ENCODE measurements around the gene TIFAB. TPM values are rescaled to one million over a fixed set of nuclear protein-coding genes. Genes with fewer than 3 reads are reported as not detected.

The TIFAB gene
- total and polyA plus RNA-seq, 4 donors, result 0.24 TPM; not detected in 3

DNA sequence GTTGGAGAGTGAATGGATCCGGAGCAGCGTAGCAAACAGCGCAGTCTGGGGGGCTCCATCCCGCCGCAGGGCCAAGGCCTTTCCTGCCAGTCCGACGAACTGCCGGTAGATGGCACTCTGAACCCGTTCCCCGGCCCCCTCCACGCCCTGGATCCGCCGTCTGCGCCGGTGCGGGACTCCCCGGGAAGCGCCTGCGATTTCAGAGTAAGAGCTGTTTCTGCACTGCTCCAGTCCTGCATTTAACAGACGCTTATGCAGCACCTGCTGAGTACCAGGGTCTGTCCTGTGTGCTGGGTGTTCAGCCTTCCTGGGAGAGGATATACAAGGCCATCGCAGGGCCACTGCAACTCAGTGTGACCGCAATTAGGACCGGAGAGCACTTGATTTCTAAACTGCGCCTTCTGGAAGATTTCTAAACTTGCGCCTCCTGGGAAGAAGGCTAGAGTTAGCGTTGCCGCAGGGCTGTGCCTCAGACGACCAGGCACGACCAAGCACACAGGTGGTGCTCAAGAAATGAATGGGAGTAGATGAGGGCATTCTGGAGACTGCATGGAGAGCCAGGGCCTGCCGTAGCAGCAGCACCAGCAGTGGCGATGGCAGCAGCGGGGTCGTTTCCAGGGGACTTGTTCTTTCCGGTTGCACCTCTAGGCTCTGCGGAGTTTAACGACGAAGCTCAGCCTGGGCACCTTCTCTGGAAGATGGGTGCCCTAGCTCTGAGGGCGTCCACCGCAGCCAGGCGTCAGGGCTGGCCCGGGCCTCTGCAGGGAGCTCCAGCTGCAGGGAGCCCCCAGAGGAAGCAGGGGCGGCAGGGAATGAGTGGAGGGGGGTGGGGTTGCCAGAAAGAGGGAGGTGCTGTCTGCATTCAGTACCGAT lies 14.3 kb upstream of the TIFAB start:
- no peak overlapping the region for H3K27ac ChIP-seq (ENCODE audit: low read depth in 1 of 2, low read length in 2 of 2)
- ATAC-seq (ENCODE audit: low FRiP score) (peak; percentile 87), DNase-seq (peak; percentile 85 to 94)
- WGBS, 2 donors, result 9 to 12% methylated on average over 43 of the region's 43 CpGs
- H3K36me3 ChIP-seq (ENCODE audit: control insufficient read depth in 1 of 2, insufficient read depth in 2 of 2, low read length in 1 of 2), result no peaks in the 10 kb centered on the region
- no peaks in the 10 kb centered on the region for H3K4me1 ChIP-seq (ENCODE audit: control insufficient read depth in 1 of 2, insufficient read depth in 2 of 2, low read length in 2 of 2)
- H3K9me3 ChIP-seq (ENCODE audit: control insufficient read depth, low read length), result no peaks in the 10 kb centered on the region
- H3K4me3 ChIP-seq (ENCODE audit: low read length in 2 of 2), result no peak overlapping the region
- intact Hi-C loops (cut with DNase I), result loop anchor here (1.0 to 2.0 kb wide), 2 partner anchors 86 kb away; no protein-coding TSS in a partner anchor
- H3K27me3 ChIP-seq (ENCODE audit: control insufficient read depth in 1 of 2, insufficient read depth in 2 of 2, low read length in 1 of 2), result no peaks in the 10 kb centered on the region

DNA sequence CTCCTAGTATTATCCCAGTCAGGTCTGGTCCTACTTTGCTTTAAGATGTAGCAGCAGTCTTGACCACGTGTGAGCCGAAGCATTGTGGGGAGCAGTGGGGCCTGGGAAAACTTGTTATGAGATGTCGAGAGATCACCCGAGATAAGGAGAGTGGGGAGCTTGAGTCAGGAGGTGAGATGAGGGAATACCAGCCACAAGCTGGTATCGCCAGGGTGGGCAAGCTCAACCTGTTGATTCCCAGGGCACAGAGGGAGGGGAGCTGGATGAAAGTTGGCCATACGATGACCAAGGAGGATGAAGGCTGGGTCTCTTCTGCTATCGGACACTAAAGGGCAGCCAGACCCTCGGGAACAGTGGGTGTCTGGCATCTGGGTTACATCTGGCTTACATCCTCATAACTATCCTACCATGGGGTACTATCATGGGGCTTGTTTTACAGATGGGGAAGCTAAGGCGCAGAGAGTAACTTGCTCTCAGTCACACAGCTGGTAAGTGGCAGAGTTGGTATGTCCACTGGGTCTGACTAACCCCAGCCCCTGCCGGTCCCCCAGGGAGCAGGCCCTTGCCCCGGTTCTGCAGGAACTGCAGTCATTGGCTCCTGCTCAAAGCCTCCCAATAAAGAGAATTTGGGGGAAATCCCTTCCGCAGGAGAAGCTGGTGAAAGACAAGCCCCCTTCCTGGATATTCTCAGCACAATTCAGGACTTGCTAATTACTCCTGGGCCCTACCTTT lies 13.4 kb upstream of the TIFAB start:
- no peak overlapping the region for H3K4me3 ChIP-seq (ENCODE audit: low read length in 2 of 2)
- no peaks in the 10 kb centered on the region for H3K36me3 ChIP-seq (ENCODE audit: control insufficient read depth in 1 of 2, insufficient read depth in 2 of 2, low read length in 1 of 2)
- H3K9me3 ChIP-seq (ENCODE audit: control insufficient read depth, low read length), result no peaks in the 10 kb centered on the region
- no peaks in the 10 kb centered on the region for H3K27me3 ChIP-seq (ENCODE audit: control insufficient read depth in 1 of 2, insufficient read depth in 2 of 2, low read length in 1 of 2)
- no peak overlapping the region for H3K27ac ChIP-seq (ENCODE audit: low read depth in 1 of 2, low read length in 2 of 2)
- intact Hi-C loops (cut with DNase I), result loop anchor here (1.0 to 2.0 kb wide), 2 partner anchors 87 kb away; no protein-coding TSS in a partner anchor
- ATAC-seq (ENCODE audit: low FRiP score) (no peak), DNase-seq (peak; percentile 9 to 50)
- 55 to 61% methylated on average over 12 of the region's 12 CpGs for WGBS, 2 donors
- no peaks in the 10 kb centered on the region for H3K4me1 ChIP-seq (ENCODE audit: control insufficient read depth in 1 of 2, insufficient read depth in 2 of 2, low read length in 2 of 2)

DNA sequence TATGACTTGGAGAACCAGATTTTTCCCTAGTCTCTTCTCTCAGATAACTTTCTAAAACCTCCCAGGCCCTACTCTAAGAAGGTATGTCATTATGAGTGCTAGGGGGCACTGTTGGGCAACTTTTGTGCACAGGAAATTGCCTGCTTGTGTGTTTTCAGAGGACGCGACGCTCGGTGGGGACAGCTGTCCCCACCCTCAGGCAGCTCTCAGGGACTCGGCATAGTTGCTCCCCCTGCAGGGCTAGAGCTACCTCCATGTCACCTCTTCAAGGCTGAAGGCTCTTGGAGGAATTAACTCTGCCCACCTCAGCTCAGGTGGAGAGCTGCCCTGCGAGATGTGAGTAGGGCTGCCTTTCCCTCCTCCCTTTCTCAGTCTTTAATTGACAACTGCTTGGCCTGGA lies 10.2 kb upstream of the TIFAB start:
- Histone ChIP-seq H3K27me3 (ENCODE audit: control insufficient read depth in 1 of 2, insufficient read depth in 2 of 2, low read length in 1 of 2) (no peaks in the 10 kb centered on the region), H3K9me3 (ENCODE audit: control insufficient read depth, low read length) (no peaks in the 10 kb centered on the region), H3K27ac (ENCODE audit: low read depth in 1 of 2, low read length in 2 of 2) (no peak overlapping the region), H3K36me3 (ENCODE audit: control insufficient read depth in 1 of 2, insufficient read depth in 2 of 2, low read length in 1 of 2) (no peaks in the 10 kb centered on the region), H3K4me1 (ENCODE audit: control insufficient read depth in 1 of 2, insufficient read depth in 2 of 2, low read length in 2 of 2) (peaks cover 0 to 7% of the 10 kb centered on the region in 2 donors), H3K4me3 (ENCODE audit: low read length in 2 of 2) (no peak overlapping the region)
- WGBS, 2 donors, result 14 to 16% methylated on average over 6 of the region's 6 CpGs
- intact Hi-C loops (cut with DNase I), result loop anchor here in 1 of 2 donors (5.0 kb wide), 1 partner anchor 370 kb away; the partner anchor contains the start of gene SLC25A48
- no peak for ATAC-seq (ENCODE audit: low FRiP score)
- peak; percentile 35 to 49 for DNase-seq

DNA sequence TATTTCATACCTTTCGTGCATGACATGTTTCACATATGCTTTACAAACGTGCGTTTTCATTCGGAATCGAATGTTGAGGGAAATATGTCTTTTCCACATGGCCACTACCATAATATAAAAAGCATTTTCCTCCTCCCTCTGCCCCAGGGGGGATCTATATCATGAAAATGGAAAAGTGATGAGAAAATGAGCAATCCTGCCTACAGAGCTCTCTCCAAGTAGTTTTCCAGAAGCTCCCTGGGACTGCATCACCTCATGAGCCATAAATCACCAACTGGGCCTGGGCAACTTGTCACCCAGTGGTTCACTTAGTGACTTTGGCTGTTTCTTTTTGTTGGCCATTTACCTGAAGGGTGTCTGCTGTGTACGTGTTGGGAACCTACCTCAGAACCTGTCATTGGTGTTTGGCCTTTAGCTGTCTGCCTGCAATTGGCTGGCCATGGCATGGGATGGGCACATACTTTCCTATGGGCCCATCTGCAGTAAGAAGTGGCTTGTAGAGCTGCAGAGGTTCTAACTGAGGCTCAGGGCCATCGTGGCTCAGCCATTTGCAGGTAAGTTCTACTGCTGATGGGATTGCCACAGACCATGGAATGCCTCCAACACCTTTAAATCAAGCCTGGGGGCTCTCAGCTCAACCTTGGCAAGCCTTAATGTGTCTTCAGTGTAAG lies 9.5 kb upstream of the TIFAB start:
- H3K27me3 ChIP-seq (ENCODE audit: control insufficient read depth in 1 of 2, insufficient read depth in 2 of 2, low read length in 1 of 2), result no peaks in the 10 kb centered on the region
- DNase-seq, result peak; percentile 16 to 36
- H3K4me3 ChIP-seq (ENCODE audit: low read length in 2 of 2), result no peak overlapping the region
- no peaks in the 10 kb centered on the region for H3K9me3 ChIP-seq (ENCODE audit: control insufficient read depth, low read length)
- WGBS, 2 donors, result 79% methylated on average over 7 of the region's 7 CpGs
- peaks cover 0 to 7% of the 10 kb centered on the region in 2 donors for H3K4me1 ChIP-seq (ENCODE audit: control insufficient read depth in 1 of 2, insufficient read depth in 2 of 2, low read length in 2 of 2)
- ATAC-seq (ENCODE audit: low FRiP score), result no peak
- intact Hi-C loops (cut with DNase I), result loop anchor here in 1 of 2 donors (5.0 kb wide), 1 partner anchor 371 kb away; the partner anchor contains the start of gene SLC25A48
- H3K27ac ChIP-seq (ENCODE audit: low read depth in 1 of 2, low read length in 2 of 2), result no peak overlapping the region
- no peaks in the 10 kb centered on the region for H3K36me3 ChIP-seq (ENCODE audit: control insufficient read depth in 1 of 2, insufficient read depth in 2 of 2, low read length in 1 of 2)

DNA sequence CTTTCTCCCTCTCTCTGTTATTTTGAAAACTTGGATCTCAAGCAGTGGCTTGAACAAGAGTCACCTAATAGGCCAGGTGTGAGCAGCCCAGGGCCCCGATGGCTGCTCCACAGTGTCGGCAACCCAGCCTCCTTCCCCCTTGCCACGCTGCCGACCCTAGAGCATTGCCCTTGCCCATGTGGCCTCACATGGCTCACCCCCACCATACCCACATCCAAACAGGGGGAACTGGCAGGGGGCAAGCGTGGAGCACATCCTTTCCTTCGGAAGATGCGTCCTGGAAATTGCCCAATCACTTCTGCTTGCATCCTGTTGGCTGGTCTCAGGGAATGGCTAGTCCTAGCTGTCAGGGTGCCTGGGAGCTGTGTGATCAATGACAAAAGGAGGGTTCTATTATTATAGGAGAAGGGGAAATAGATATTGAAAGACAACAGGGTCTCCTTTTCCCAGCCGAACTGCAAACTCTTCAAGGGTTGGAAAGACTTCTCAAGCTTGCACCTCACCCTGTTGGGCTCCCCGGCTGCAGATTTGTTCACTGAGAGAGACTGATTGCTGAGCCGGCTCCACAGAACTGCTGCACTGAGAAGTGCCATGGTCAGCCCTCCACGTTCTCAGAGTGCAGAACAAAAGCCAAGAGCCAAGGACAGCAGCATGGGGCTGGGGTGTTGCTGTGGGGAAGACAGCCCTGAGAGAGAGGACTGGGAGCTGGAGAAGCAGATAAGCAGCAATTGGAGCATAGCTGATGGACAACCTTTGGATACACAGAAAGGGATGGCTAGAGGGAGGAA lies 8.3 kb upstream of the TIFAB start:
- Histone ChIP-seq H3K27me3 (ENCODE audit: control insufficient read depth in 1 of 2, insufficient read depth in 2 of 2, low read length in 1 of 2) (no peaks in the 10 kb centered on the region), H3K4me3 (ENCODE audit: low read length in 2 of 2) (no peak overlapping the region), H3K4me1 (ENCODE audit: control insufficient read depth in 1 of 2, insufficient read depth in 2 of 2, low read length in 2 of 2) (peaks cover 0 to 7% of the 10 kb centered on the region in 2 donors), H3K9me3 (ENCODE audit: control insufficient read depth, low read length) (no peaks in the 10 kb centered on the region), H3K27ac (ENCODE audit: low read depth in 1 of 2, low read length in 2 of 2) (no peak overlapping the region), H3K36me3 (ENCODE audit: control insufficient read depth in 1 of 2, insufficient read depth in 2 of 2, low read length in 1 of 2) (no peaks in the 10 kb centered on the region)
- ATAC-seq (ENCODE audit: low FRiP score) (no peak), DNase-seq (peak; percentile 24 to 42)
- WGBS, 2 donors, result 69 to 70% methylated on average over 11 of the region's 11 CpGs
- intact Hi-C loops (cut with DNase I), result loop anchor here in 1 of 2 donors (5.0 kb wide), 1 partner anchor 372 kb away; the partner anchor contains the start of gene SLC25A48

DNA sequence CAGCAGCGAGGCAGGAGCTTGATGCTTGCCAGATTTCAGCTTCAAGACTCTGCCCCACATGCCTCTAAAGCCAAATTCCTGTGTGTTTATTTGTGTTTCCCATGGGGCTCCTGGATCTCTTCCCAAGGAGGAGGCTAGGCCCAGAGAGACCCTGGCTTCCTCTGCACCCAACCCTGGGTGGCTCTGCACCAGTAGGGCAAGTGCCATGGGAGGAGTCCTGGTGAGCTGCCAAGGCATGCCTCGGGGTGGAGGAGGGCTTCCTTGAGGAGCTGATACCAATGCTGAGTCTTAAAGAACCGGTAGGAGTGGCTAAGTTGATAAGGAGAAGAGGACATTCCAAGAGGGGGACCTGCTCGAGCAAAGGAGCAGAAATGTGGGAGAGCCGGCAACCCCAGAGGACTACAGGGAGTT lies 6.8 kb upstream of the TIFAB start:
- peaks cover 0 to 7% of the 10 kb centered on the region in 2 donors for H3K4me1 ChIP-seq (ENCODE audit: control insufficient read depth in 1 of 2, insufficient read depth in 2 of 2, low read length in 2 of 2)
- intact Hi-C loops (cut with DNase I), result no loop called here
- H3K4me3 ChIP-seq (ENCODE audit: low read length in 2 of 2), result no peak overlapping the region
- WGBS, 2 donors, result 2 to 4% methylated on average over 5 of the region's 5 CpGs
- no peaks in the 10 kb centered on the region for H3K27me3 ChIP-seq (ENCODE audit: control insufficient read depth in 1 of 2, insufficient read depth in 2 of 2, low read length in 1 of 2)
- no peak overlapping the region for H3K27ac ChIP-seq (ENCODE audit: low read depth in 1 of 2, low read length in 2 of 2)
- ATAC-seq (ENCODE audit: low FRiP score), result peak; percentile 49
- peak; percentile 75 to 81 for DNase-seq
- H3K36me3 ChIP-seq (ENCODE audit: control insufficient read depth in 1 of 2, insufficient read depth in 2 of 2, low read length in 1 of 2), result no peaks in the 10 kb centered on the region
- no peaks in the 10 kb centered on the region for H3K9me3 ChIP-seq (ENCODE audit: control insufficient read depth, low read length)

DNA sequence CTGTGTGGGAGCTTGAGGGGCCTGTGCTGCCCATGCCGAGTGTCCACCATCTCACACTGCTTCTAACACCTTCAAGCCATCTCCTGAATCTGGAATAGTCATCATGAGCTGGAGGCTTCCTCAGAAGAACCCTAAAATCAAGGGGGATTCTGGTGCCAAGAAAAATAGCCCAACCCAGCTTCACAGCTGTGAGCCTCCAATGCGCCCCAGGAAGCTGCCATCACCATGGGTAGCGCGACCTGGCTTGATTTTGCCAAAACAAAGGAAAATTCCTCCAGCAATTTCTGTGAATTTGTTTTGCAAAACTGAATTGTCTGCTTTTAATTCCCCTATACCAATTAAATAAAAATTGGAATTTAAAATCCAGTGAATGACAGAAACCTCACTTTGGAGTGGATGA lies 6.2 kb upstream of the TIFAB start:
- 85 to 89% methylated on average over 4 of the region's 4 CpGs for WGBS, 2 donors
- Histone ChIP-seq H3K4me3 (ENCODE audit: low read length in 2 of 2) (no peak overlapping the region), H3K27me3 (ENCODE audit: control insufficient read depth in 1 of 2, insufficient read depth in 2 of 2, low read length in 1 of 2) (no peaks in the 10 kb centered on the region), H3K27ac (ENCODE audit: low read depth in 1 of 2, low read length in 2 of 2) (no peak overlapping the region), H3K36me3 (ENCODE audit: control insufficient read depth in 1 of 2, insufficient read depth in 2 of 2, low read length in 1 of 2) (no peaks in the 10 kb centered on the region), H3K9me3 (ENCODE audit: control insufficient read depth, low read length) (no peaks in the 10 kb centered on the region), H3K4me1 (ENCODE audit: control insufficient read depth in 1 of 2, insufficient read depth in 2 of 2, low read length in 2 of 2) (peaks cover 0 to 7% of the 10 kb centered on the region in 2 donors)
- intact Hi-C loops (cut with DNase I), result no loop called here
- DNase-seq, result peak; percentile 15 to 36
- ATAC-seq (ENCODE audit: low FRiP score), result no peak

All from aorta (tissue), 5 donors.